Epithelial cell of esophagus (primary cell): ENCODE results near the gene TRAPPC10.

Experiments
- DNase-seq: peaks from one replicate; pipeline ENCODE4 v3.0.0; 2010; ENCODE audit warnings: low read depth
- H3K4me3 ChIP-seq: 2 replicates; pipeline ENCODE4 v1.5.1; 2011; ENCODE audit warnings: mild to moderate bottlenecking, low read length, control low read depth
- TF ChIP-seq, protein P1 (sequence below): IDR thresholded peaks from 2 replicates; pipeline ENCODE4 v1.5.1; 2011; ENCODE audit warnings: low read depth, mild to moderate bottlenecking, low read length, control low read depth, inconsistent platforms; ENCODE audit not compliant: insufficient read depth; ENCODE audit errors: missing control alignments

TRAPPC10 gene

DNA sequence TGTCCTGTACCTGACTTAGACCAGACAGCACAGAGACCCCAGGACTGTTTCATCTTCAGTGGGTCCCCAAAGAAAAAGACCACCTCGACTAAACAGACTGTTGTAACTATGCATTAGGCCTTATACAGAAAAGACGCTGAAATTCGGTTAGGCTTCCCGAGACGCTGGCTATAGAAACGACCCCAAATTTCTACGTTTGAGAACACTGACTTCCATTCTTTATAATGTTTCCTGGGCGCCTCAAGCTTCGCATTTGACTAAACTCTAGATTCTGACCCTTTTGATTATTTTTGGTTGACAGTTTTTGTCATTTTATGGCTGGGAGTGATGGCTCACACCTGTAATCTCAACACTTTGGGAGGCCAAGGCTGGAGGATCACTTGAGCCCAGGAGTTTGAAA, 986 bp upstream of the TRAPPC10 start:
- TF ChIP-seq, protein P1, sequence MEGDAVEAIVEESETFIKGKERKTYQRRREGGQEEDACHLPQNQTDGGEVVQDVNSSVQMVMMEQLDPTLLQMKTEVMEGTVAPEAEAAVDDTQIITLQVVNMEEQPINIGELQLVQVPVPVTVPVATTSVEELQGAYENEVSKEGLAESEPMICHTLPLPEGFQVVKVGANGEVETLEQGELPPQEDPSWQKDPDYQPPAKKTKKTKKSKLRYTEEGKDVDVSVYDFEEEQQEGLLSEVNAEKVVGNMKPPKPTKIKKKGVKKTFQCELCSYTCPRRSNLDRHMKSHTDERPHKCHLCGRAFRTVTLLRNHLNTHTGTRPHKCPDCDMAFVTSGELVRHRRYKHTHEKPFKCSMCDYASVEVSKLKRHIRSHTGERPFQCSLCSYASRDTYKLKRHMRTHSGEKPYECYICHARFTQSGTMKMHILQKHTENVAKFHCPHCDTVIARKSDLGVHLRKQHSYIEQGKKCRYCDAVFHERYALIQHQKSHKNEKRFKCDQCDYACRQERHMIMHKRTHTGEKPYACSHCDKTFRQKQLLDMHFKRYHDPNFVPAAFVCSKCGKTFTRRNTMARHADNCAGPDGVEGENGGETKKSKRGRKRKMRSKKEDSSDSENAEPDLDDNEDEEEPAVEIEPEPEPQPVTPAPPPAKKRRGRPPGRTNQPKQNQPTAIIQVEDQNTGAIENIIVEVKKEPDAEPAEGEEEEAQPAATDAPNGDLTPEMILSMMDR: no peak
- DNase-seq: no peak
- H3K4me3 ChIP-seq: peak overlapping the region; percentile 67

DNA sequence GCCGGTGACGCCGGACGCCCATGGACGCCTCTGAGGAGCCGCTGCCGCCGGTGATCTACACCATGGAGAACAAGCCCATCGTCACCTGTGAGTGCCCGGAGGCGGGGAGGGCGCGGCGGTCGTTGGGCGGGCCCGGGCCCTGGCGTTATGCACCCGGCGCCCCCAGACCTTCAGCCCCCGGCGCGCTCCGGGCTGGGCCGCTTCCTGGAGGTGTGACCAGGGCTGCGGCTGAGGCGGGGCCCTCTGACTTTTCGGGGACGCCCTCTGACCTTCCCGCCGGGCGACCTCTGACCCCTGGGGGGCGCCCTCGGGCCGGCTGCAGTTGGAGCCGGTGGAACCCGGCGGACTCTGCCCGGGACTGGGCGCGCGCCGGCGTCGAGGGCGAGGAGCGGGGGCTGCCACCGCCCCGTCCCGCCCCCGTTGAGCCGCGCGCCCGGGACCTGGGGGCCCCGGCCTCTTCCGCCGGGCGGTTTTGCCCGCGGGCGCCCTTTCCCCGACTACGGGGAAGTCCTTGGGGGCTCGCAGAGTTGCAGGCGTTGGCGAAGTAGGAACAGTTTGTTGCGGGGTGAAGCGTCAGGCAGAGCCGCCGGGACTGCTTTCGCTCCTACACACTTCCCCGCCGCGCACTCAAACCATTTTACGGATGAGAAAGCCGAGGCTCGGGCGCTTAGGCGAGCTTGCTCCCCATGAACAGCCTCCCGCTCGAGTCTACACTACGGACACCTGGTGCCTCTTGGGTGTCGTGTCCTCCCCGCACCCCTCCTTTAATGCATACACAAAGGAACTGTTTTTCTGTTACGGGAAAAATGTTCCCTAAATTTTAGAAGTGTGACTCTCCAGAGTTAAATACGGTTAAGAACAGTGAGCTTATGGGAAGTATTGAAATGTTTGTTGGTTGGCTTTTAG, 618 bp downstream of the TRAPPC10 start:
- TF ChIP-seq, protein P1: no peak
- peak; percentile 37 for DNase-seq
- H3K4me3 ChIP-seq: peak overlapping the region; percentile 68

DNA sequence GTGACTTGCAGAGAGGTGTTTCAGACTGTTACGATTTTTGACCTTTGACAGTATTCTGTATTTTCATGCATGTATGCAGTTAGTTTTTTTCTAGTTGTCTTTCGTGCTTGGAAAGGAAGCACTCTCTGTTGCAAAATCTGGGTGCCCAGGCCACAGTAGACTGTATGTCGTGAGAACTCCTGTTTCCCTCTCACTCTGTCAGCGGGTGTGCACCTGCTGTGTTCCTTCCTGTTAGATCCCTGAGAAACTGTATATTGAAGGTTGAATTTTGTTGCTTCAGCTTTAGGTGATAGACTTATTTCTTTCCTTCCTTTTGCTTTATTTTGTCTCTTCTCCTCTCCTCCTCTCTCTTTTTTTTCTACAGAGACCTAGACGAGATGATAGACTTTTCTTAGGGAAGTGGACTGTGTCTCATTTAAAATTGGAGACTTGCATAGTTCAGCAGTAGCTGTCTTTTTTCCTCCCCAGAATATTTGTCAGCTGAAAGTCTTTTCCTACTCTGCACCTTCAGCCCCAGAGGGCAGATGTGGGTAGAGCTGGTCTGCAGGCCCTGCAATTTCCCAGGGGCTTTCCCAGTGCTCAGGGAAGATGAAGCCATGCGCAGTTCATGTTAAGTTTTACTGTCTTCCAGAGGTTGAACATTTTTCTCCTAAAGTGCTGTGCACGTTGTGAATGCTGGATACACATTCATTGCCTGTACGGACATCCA, 1.4 kb downstream of the TRAPPC10 start:
- peak overlapping the region; percentile 68 for H3K4me3 ChIP-seq
- peak; percentile 25 for DNase-seq
- TF ChIP-seq, protein P1: no peak

DNA sequence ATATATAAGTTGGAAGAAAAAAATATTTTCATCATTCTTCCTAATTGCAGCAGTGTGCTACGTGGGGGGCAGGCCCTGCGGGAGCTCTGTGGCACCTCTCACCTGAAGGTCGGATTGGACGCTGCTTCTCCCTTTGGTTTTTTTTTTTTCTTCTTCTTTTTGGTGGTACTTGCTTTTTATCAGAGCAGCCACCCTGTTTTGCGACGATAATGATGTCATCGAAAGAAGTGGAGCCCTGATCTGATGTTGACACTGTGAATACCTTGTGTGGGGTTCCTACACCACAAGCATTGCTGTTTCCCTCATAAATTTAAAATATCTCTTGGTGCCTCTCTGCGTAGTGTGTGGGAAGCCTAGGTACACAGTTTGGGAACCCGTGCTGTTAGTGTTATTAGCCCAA, 5.5 kb downstream of the TRAPPC10 start:
- TF ChIP-seq, protein P1: no peak
- no peak for DNase-seq
- no peak overlapping the region for H3K4me3 ChIP-seq

DNA sequence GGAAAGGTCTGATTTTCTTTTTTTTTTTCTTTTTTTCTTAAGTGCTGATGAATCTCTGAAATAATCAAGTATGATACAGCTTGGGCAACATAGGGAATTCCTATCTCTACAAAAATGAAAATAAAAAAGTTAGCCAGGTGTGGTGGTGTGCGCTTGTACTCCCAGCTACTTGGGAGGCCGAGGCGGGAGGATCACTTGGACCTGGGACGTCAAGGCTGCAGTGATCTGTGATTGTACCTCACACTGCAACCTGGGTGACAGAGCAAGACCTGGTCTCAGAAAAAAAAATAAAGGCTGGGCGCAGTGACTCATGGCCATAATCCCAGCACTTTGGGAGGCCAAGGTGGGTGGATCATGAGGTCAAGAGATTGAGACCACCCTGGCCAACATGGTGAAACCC, 6.0 kb downstream of the TRAPPC10 start:
- no peak overlapping the region for H3K4me3 ChIP-seq
- DNase-seq: no peak
- TF ChIP-seq, protein P1: no peak

DNA sequence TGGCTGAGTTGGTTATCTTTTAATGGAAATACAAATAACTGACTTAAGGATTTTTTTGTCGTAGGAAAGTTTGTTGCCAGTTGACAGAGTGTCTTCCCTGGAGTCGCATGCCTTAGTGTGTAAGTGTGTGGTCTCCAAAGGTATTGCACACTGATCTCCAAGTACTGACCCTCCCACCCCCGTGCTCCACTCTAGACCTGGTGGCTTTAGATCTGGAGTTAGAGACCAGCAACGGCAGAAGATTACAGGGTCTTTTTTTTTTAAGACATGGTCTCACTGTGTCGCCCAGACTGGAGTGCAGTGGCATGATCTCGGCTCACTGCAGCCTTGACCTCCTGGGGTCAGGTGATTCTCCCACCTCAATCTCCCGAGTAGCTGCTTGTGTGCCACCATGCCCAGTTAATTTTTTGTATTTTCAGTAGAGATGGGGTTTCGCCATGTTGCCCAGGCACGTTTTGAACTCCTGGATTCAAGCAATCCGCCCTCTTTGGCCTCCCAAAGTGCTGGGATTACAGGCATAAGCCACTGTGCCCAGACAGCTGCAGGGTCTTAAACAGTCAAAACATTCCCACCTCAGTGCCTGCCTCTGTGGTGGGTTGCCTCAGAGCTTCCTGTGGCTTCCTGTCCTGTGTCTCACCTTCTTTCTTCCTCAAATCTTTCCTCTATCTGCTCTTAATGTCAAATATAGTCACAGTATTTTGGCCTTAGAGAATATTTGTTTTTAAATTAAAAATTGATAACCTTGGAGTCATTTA, 6.9 kb downstream of the TRAPPC10 start:
- TF ChIP-seq, protein P1: no peak
- H3K4me3 ChIP-seq: no peak overlapping the region
- DNase-seq: no peak
